Stimulated activated CD8-positive, alpha-beta memory T cell treated with anti-CD3 and anti-CD28 coated beads, Interleukin-4, amount 100 ng/mL, for 24 hours (primary cell): Measurements from ENCODE around the gene GPR62.
"Not testable (repeated sequence)": the region's sequence is repeated elsewhere in the genome, so short reads cannot be mapped to it uniquely, and the experiment has no call there.

Source experiments
- DNase-seq: peaks from one replicate; pipeline ENCODE4 v3.0.0-alpha.2; 2020; ENCODE audit warnings: low read depth

The GPR62 gene

DNA sequence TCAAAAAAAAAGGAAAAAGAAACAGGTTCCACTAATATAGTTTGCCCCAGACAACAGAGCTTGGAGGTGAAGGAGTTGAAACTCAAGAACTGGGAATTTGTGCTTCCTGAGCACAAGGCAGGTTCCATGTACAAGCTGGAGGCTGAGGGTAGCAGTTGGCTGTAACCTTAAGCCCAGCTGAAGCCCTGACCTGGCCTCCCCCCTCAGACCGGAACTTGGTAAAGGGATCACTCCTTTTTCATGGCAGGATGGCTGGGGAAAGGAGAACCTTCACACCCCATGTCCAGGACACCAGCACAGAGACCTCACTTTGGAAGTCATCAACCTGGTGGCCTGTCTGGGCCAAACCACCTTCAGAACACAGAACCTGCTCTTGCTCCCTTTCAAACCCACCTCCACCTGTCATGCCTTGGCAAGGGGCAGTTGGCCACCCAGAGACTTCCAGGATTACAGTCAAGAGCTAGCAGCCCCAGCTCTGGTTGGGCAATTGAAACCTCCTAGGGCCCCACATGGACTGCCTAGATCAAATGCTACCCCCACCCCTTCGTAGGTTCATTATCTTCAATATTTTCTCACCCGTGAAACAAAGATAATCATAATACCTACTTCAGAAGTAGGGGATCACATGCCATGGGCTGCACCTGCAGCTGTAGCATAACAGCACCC, 37.0 kb downstream of the GPR62 start:
- no peak for DNase-seq

DNA sequence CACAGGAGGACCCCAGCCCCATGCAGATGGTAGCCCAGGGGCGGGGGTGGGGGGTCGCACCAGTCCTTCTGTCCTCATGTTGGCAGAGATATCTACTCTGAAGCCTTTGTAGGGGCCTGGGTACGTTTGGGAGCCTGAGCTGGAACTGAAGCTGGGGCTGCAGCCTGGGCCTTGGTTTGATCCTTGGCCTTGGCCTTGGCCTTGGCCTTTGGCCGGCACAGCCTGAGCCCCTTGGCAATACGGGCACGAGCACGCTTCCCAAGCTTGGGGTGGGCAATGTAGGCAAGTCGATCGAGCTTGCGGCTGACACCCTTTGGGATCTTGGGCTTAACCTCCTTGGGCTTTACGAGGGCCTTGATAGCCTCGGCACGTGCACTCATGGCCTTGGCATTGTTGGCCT, 38.5 kb downstream of the GPR62 start:
- DNase-seq, result not testable (repeated sequence)

GRCh38 chr3:51994530-51994929, 39.3 kb downstream of the GPR62 start:
- DNase-seq, result no peak

GRCh38 chr3:51995346-51996163, 40.4 kb downstream of the GPR62 start, which contains the start of gene RPL29:
TSS of gene RPL29 (minus strand) at chr3:51995895. CDS start at chr3:51995461, 434 bp downstream.
- DNase-seq, result peak; percentile 80

DNA sequence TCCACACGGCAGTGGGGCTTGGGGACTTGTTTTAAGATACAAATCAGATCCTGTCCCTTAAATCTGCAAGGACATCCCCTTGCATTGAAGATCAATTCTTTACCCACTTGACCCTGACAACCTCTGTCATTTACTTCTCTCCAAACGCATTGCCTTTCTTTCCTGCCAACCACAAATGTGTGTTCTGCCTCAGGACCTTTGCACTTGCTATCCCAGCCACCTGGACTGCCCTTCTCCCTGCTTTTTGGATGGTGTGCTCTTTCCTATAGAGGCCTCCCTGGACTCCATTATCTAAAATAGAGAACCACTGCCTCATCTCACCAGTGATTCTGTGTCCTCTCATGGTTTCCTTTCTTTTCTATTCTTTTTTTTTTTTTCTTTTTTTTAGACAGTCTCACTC, 42.0 kb downstream of the GPR62 start:
- no peak for DNase-seq

GRCh38 chr3:51997935-51998596, 42.9 kb downstream of the GPR62 start:
- no peak for DNase-seq

DNA sequence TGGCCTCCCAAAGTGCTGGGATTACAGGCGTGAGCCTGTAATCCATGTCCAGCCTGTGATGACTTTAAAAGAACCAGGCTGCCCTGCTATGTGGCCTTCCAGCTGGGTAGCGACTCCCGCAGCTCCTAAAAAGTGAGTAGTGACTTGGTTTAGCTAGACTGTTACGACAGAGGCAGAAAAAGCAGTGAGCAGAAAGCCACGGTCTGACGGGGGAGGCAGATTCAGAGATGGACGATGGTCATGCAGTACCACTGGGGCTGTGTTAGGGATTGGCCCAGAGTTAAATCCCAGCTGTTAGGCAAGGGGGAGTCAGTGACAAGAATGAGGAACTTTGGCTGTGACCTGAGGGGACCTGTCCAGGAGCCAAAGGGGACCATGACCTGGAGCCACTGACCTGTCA, 43.6 kb downstream of the GPR62 start:
- no peak for DNase-seq

DNA sequence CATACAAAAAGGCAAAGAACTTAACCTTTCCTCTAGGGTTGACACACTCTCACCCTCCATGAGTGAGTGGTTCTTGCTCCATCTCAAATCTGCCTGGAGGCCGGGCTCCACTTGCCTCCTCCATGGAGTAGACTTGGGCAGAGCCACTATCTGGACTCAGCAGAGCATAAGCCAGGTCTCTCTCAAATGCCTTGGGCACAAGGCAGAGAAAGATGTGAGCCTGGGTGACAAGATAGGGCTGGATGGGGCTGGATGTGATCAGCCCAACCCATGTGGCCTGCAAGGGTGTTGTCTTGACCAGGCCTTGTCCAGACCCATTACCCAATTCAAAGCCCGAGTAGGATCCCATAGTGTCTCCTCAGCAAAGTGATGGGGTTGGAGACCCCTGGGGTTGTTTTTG, 44.7 kb downstream of the GPR62 start:
- no peak for DNase-seq

GRCh38 chr3:52001443-52001974, 46.3 kb downstream of the GPR62 start:
- peak; percentile 75 for DNase-seq

DNA sequence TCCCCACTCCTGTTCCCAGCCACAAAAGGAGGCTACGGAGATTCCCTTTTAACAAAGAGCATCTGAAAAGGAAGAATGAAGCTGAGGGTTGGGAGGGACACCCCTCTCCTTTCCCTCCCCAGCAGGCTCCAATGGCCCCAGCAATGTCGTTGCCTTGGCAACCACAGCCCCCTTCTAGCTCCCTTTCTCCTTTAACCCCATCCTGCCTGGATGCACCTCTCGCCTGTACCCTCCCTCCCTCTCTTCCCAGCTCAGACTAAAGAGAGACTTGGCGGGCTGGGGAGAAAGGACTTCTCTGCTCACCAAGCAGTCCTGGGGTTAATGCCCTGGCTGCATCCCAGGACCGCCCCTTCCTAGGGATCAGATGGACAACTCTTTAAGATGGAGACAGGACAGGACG, 47.6 kb downstream of the GPR62 start:
- DNase-seq, result no peak

DNA sequence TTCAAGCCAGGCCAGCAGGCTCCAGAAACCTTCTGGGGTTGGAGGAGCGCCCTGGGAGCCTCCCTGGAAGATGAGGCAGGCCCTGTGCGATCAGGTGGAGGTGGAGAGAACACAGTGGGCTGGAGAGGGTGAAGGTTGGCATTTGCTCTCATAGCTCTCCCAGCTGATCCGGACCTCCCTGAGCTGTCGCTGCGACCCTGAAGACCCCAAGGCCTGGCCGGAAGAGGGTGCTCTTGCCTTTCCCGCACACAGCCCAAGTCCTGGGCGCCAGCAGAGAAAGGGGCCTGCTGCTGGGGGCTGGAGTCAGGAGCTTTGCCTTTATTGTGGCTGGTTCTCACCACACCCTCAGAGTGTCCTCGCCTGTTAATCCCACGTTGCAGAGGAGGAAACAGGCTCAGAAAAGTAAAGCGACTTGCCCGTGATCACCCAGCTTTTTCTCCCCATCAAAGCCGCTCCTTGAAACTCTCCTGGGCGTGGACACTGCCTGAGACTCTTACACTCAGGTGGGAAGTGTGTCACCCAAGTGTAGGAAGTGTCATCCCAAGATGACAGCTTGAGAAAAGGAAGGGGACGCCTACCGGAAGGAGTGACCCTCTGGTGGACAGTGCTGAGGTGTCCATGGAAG, 49.1 kb downstream of the GPR62 start:
- DNase-seq, result no peak

DNA sequence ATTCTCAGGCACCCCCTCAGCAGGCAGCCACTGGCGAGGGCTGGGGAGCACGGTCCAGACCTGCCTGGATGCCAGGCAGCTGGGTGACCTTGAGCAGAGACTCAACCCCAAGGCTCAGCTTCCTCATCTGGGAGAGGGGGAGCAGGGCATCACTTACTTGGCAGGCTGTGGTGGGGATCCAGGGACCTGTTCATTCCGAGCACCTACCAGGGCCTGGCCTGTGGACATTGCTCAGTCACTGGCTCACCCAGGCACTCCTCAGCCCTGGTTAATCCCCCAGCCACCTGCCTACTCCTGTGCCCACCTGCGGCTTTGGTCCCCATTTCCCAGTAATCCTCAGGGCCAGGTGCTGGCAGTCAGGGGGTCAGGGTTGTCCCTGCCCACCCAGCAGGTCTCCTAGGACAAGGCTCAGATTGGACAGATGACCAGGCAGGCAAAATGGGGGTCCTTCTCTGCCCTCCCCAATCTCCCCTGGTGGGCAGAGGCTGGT, 49.8 kb downstream of the GPR62 start:
- no peak for DNase-seq

GRCh38 chr3:52005571-52005986, 50.4 kb downstream of the GPR62 start:
- DNase-seq, result no peak

GRCh38 chr3:52006017-52006819, 51.0 kb downstream of the GPR62 start:
- DNase-seq, result no peak

GRCh38 chr3:52006820-52007133, 51.6 kb downstream of the GPR62 start:
- no peak for DNase-seq
